ENCODE measurements around the gene ADH6.
"Not testable (repeated sequence)": the region's sequence is repeated elsewhere in the genome, so short reads cannot be mapped to it uniquely, and the experiment has no call there.

Gene ADH6

GRCh38 chr4:99219072-99219471 lies at the start of gene ADH6:
Gene ADH6 (minus strand): TSS chr4:99219246. CDS start chr4:99219152, 94 bp downstream.
- no peak for DNase-seq (ENCODE audit: low read depth, low spot score)

- DNase-seq (ENCODE audit: low read depth, low spot score): no peak
These were observed 45.9 kb upstream of the ADH6 start for GRCh38 chr4:99264927-99265326.

- DNase-seq (ENCODE audit: low read depth, low spot score): no peak
These were observed 33.7 kb upstream of the ADH6 start for GRCh38 chr4:99252746-99253145.

- no peak for DNase-seq (ENCODE audit: low read depth, low spot score)
These were observed 29.7 kb upstream of the ADH6 start for GRCh38 chr4:99248714-99249113.

- no peak for DNase-seq (ENCODE audit: low read depth, low spot score)
These were observed 16.9 kb upstream of the ADH6 start for GRCh38 chr4:99235955-99236354.

GRCh38 chr4:99234331-99235010 lies 15.4 kb upstream of the ADH6 start:
- no peak for DNase-seq (ENCODE audit: low read depth, low spot score)

- DNase-seq (ENCODE audit: low read depth, low spot score): not testable (repeated sequence)
These were observed 14.4 kb upstream of the ADH6 start for GRCh38 chr4:99233397-99233796.

- not testable (repeated sequence) for DNase-seq (ENCODE audit: low read depth, low spot score)
These were observed 9.7 kb upstream of the ADH6 start for GRCh38 chr4:99228706-99229105.

- DNase-seq (ENCODE audit: low read depth, low spot score): not testable (repeated sequence)
These were observed 8.6 kb upstream of the ADH6 start for GRCh38 chr4:99227646-99228045.

- no peak for DNase-seq (ENCODE audit: low read depth, low spot score)
These were observed 2.9 kb upstream of the ADH6 start for GRCh38 chr4:99221980-99222379.

- DNase-seq (ENCODE audit: low read depth, low spot score): no peak
These were observed 433 bp upstream of the ADH6 start for GRCh38 chr4:99219479-99219878.

GRCh38 chr4:99215521-99215920 lies 3.5 kb downstream of the ADH6 start:
- DNase-seq (ENCODE audit: low read depth, low spot score): no peak

GRCh38 chr4:99210789-99211188 lies 8.3 kb downstream of the ADH6 start:
- no peak for DNase-seq (ENCODE audit: low read depth, low spot score)

GRCh38 chr4:99209671-99210070 lies 9.4 kb downstream of the ADH6 start:
- no peak for DNase-seq (ENCODE audit: low read depth, low spot score)

GRCh38 chr4:99208719-99209075 lies 10.3 kb downstream of the ADH6 start:
- DNase-seq (ENCODE audit: low read depth, low spot score): no peak

GRCh38 chr4:99207911-99208718 lies 10.9 kb downstream of the ADH6 start:
- no peak for DNase-seq (ENCODE audit: low read depth, low spot score)

GRCh38 chr4:99207069-99207743 lies 11.8 kb downstream of the ADH6 start:
- no peak for DNase-seq (ENCODE audit: low read depth, low spot score)

GRCh38 chr4:99205153-99205979 lies 13.7 kb downstream of the ADH6 start:
- DNase-seq (ENCODE audit: low read depth, low spot score): no peak

GRCh38 chr4:99202536-99202935 lies 16.5 kb downstream of the ADH6 start:
- DNase-seq (ENCODE audit: low read depth, low spot score): no peak

- DNase-seq (ENCODE audit: low read depth, low spot score): no peak
These were observed 17.0 kb downstream of the ADH6 start for GRCh38 chr4:99202094-99202493.

- no peak for DNase-seq (ENCODE audit: low read depth, low spot score)
These were observed 17.4 kb downstream of the ADH6 start for GRCh38 chr4:99201690-99202089.

- no peak for DNase-seq (ENCODE audit: low read depth, low spot score)
These were observed 18.9 kb downstream of the ADH6 start for GRCh38 chr4:99200138-99200537.
